T-cell (primary cell): ENCODE results near the gene BRSK1. TPM values are rescaled to one million over a fixed set of nuclear protein-coding genes. Genes with fewer than 3 reads are reported as not detected.

Source experiments
- ATAC-seq, 4 experiments: fragments of 200-7000 bp in 3 of 4; fragments of 150-1000 bp in 1 of 4; cut with Tn5 transposase; replicated peaks in 1 of 4; 1 replicate in 3 of 4; 2 replicates in 1 of 4; pipeline ENCODE4 v1.10.0; 2021; ENCODE audit warnings: moderate library complexity in 3 of 4, mild to moderate bottlenecking in 2 of 4, moderate number of reproducible peaks in 1 of 4
- CTCF ChIA-PET, 2 donors: fragments of 300-600 bp; sonication (Branson Sonifier 250); formaldehyde crosslinking; loops; one replicate each; lab custom pipeline; 2022; ENCODE audit warnings: antibody characterized with exemption in 2 of 2; lab: Charles Lee
- POLR2A ChIA-PET, 2 donors: fragments of 300-600 bp; sonication (Branson Sonifier 250); formaldehyde crosslinking; loops; one replicate each; lab custom pipeline; 2022; ENCODE audit warnings: antibody characterized with exemption in 2 of 2; lab: Charles Lee
- DNase-seq, 35 experiments: peaks; one replicate each; pipeline versions ENCODE4 v3.0.0 to v3.0.0-alpha.2; 2013 to 2023
- H3K27ac ChIP-seq: one replicate; pipeline ENCODE4 v1.5.1; 2013; ENCODE audit warnings: low read length
- H3K27me3 ChIP-seq, 2 experiments: replicated peaks in 1 of 2; 1 replicate in 1 of 2; 2 replicates in 1 of 2; pipeline versions ENCODE4 v1.6.1 to v1.7.0; 2013; ENCODE audit warnings: low read length in 1 of 2, mixed read lengths in 1 of 2; ENCODE audit not compliant: control insufficient read depth in 2 of 2, insufficient read depth in 2 of 2; ENCODE audit errors: extremely low read depth in 1 of 2
- H3K36me3 ChIP-seq, 2 donors: 1 replicate in 1 of 2; 2 replicates in 1 of 2; pipeline versions ENCODE4 v1.6.1 to v1.7.0; 2013; ENCODE audit warnings: low read length in 1 of 2; ENCODE audit not compliant: control insufficient read depth in 2 of 2, insufficient read depth in 1 of 2; ENCODE audit errors: extremely low read depth in 1 of 2
- H3K4me1 ChIP-seq, 2 experiments: 1 replicate in 1 of 2; 2 replicates in 1 of 2; pipeline versions ENCODE4 v1.6.1 to v1.7.0; 2013; ENCODE audit warnings: low read length in 2 of 2, mixed read lengths in 1 of 2; ENCODE audit not compliant: insufficient read depth in 2 of 2, control insufficient read depth in 1 of 2; ENCODE audit errors: extremely low read depth in 1 of 2
- H3K4me3 ChIP-seq, 2 donors: 1 replicate in 1 of 2; 2 replicates in 1 of 2; pipeline versions ENCODE4 v1.5.1 to v1.7.0; 2013; ENCODE audit warnings: mild to moderate bottlenecking in 2 of 2, low read length in 1 of 2, moderate library complexity in 1 of 2; ENCODE audit not compliant: control insufficient read depth in 1 of 2; ENCODE audit errors: extremely low read depth in 1 of 2
- H3K9me3 ChIP-seq: 2 replicates; pipeline ENCODE4 v1.7.0; 2013
- H3K27ac Mint-ChIP-seq, 2 donors: one replicate each; pipeline ENCODE4 v1.8.0; 2020 to 2021; ENCODE audit warnings: mild to moderate bottlenecking in 2 of 2, mixed read lengths in 2 of 2
- H3K27me3 Mint-ChIP-seq, 2 donors: one replicate each; pipeline ENCODE4 v1.8.0; 2021 to 2022; ENCODE audit warnings: mixed read lengths in 2 of 2
- H3K36me3 Mint-ChIP-seq: one replicate; pipeline ENCODE4 v1.8.0; 2021; ENCODE audit warnings: mixed read lengths
- H3K4me1 Mint-ChIP-seq, 3 donors: one replicate each; pipeline ENCODE4 v1.8.0; 2020 to 2022; ENCODE audit warnings: mixed read lengths in 3 of 3, mild to moderate bottlenecking in 1 of 3
- H3K4me3 Mint-ChIP-seq, 3 donors: one replicate each; pipeline ENCODE4 v1.8.0; 2020 to 2022; ENCODE audit warnings: mild to moderate bottlenecking in 3 of 3, mixed read lengths in 3 of 3, moderate library complexity in 3 of 3
- H3K9me3 Mint-ChIP-seq, 3 donors: one replicate each; pipeline ENCODE4 v1.8.0; 2020 to 2022; ENCODE audit warnings: mixed read lengths in 3 of 3
- WGBS: methylation state at CpG from one replicate; pipeline ENCODE4 v1.1.5; 2013; ENCODE audit warnings: missing lambda C conversion rate; ENCODE audit not compliant: insufficient coverage; 5-methylcytosine and 5-hydroxymethylcytosine counted together
- total RNA-seq, 35 experiments: library from RNA in 6 of 35; stranded (reverse) in 6 of 35; fragments of 120-200 nt in 1 of 35; gene quantifications; one replicate each; pipeline versions ENCODE4 v1.2.1 to v1.2.4 and lab custom pipeline; 2013 to 2026

The BRSK1 gene
- total RNA-seq, 5 donors from 2014 or later (not counting 1 experiment from before 2014, with no cell fraction given) = 2.9 to 5.8 (median 3.9) TPM

DNA sequence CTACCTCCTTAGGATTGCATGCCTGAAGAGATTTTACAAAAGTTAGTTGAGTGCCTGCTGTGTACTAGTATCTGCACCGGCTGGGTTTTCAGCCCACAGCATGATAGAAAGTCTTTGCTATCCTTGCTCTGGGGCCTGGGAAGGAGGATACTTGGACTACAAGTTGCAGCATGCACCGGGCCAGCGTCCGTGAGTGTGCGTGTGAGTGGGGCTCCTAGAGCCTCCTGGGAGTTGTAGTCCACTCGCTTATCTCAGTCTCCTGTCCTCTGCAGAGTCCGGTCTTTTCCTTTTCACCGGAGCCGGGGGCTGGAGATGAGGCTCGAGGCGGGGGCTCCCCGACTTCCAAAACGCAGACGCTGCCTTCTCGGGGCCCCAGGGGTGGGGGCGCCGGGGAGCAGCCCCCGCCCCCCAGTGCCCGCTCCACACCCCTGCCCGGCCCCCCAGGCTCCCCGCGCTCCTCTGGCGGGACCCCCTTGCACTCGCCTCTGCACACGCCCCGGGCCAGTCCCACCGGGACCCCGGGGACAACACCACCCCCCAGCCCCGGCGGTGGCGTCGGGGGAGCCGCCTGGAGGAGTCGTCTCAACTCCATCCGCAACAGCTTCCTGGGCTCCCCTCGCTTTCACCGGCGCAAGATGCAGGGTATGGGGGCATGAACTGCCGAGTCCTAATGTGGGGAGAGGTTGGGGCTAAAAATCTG, 20.6 kb downstream of the BRSK1 start:
- Mint-ChIP-seq H3K36me3 (no peaks in the 10 kb centered on the region), H3K9me3 (no peaks in the 10 kb centered on the region), H3K4me3 (no peak overlapping the region), H3K27me3 (no peaks in the 10 kb centered on the region), H3K4me1 (peaks cover 11 to 13% (median 11%) of the 10 kb centered on the region in 3 donors), H3K27ac (no peak overlapping the region)
- Histone ChIP-seq H3K27me3 (peaks cover 0 to 17% of the 10 kb centered on the region in 2 experiments), H3K36me3 (no peaks in the 10 kb centered on the region), H3K27ac (no peak overlapping the region), H3K4me1 (peaks cover 0 to 17% of the 10 kb centered on the region in 2 experiments), H3K4me3 (no peak overlapping the region), H3K9me3 (no peaks in the 10 kb centered on the region)
- DNase-seq (peak in 1 of 35 experiments; percentile 31), ATAC-seq (no peak)
- 92% methylated on average over 29 of the region's 39 CpGs for WGBS
- ChIA-PET POLR2A (no interaction called here), CTCF (no interaction called here)

GRCh38 chr19:55304980-55305379, 21.2 kb downstream of the BRSK1 start:
- H3K27ac Mint-ChIP-seq = no peak overlapping the region
- Histone ChIP-seq H3K9me3 (no peaks in the 10 kb centered on the region), H3K27ac (no peak overlapping the region), H3K27me3 (peaks cover 0 to 13% of the 10 kb centered on the region in 2 experiments), H3K4me3 (no peak overlapping the region), H3K36me3 (no peaks in the 10 kb centered on the region), H3K4me1 (peaks cover 0 to 17% of the 10 kb centered on the region in 2 experiments)
- no peak for ATAC-seq
- WGBS = 81% methylated on average over 9 of the region's 14 CpGs
- H3K27me3 Mint-ChIP-seq = no peaks in the 10 kb centered on the region
- no peaks in the 10 kb centered on the region for H3K36me3 Mint-ChIP-seq
- DNase-seq = no peak
- ChIA-PET CTCF (no interaction called here), POLR2A (no interaction called here)
- no peaks in the 10 kb centered on the region for H3K9me3 Mint-ChIP-seq
- no peak overlapping the region for H3K4me3 Mint-ChIP-seq
- peaks cover 11 to 13% (median 11%) of the 10 kb centered on the region in 3 donors for H3K4me1 Mint-ChIP-seq

DNA sequence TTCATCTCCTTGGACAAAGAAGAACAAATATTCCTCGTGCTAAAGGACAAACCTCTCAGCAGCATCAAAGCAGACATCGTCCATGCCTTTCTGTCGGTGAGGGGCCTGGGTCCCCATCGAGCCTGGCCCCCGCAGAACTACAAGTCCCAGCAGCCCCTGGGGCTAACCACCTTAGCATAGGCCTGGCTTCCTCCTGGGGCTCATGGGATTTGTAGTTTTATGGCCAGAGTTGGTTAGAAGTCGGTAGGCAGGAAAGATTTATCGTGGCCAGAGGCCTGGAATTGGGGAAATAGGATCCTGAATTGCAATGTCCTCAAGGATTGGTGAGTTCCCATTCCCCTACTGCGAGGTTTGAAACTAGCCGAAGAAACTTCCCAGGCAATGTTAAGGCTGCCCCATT, 21.7 kb downstream of the BRSK1 start:
- Mint-ChIP-seq H3K4me3 (no peak overlapping the region), H3K36me3 (no peaks in the 10 kb centered on the region), H3K27ac (no peak overlapping the region), H3K4me1 (peaks cover 11 to 13% (median 11%) of the 10 kb centered on the region in 3 donors), H3K27me3 (no peaks in the 10 kb centered on the region), H3K9me3 (no peaks in the 10 kb centered on the region)
- peaks cover 0 to 17% of the 10 kb centered on the region in 2 experiments for H3K4me1 ChIP-seq
- no peaks in the 10 kb centered on the region for H3K9me3 ChIP-seq
- peak; percentile 18 to 71 (median 49) for DNase-seq
- no peaks in the 10 kb centered on the region for H3K36me3 ChIP-seq
- H3K27me3 ChIP-seq = peaks cover 0 to 10% of the 10 kb centered on the region in 2 experiments
- ChIA-PET POLR2A (no interaction called here), CTCF (no interaction called here)
- WGBS = 73% methylated on average over 6 of the region's 9 CpGs
- ATAC-seq = peak; percentile 51 to 78 (median 61)
- no peak overlapping the region for H3K4me3 ChIP-seq
- no peak overlapping the region for H3K27ac ChIP-seq

- POLR2A ChIA-PET = no interaction called here
- Histone ChIP-seq H3K4me1 (peaks cover 0 to 17% of the 10 kb centered on the region in 2 experiments), H3K4me3 (no peak overlapping the region), H3K27me3 (peaks cover 0 to 6% of the 10 kb centered on the region in 2 experiments), H3K9me3 (no peaks in the 10 kb centered on the region), H3K27ac (no peak overlapping the region), H3K36me3 (no peaks in the 10 kb centered on the region)
- no peak for DNase-seq
- Mint-ChIP-seq H3K27ac (no peak overlapping the region), H3K4me1 (peaks cover 10 to 13% (median 11%) of the 10 kb centered on the region in 3 donors), H3K36me3 (no peaks in the 10 kb centered on the region), H3K4me3 (no peak overlapping the region), H3K9me3 (no peaks in the 10 kb centered on the region), H3K27me3 (no peaks in the 10 kb centered on the region)
- ATAC-seq = no peak
- WGBS = 84% methylated on average over 11 of the region's 17 CpGs
- CTCF ChIA-PET = no interaction called here
Measured at GRCh38 chr19:55305983-55306562, 22.3 kb downstream of the BRSK1 start.

DNA sequence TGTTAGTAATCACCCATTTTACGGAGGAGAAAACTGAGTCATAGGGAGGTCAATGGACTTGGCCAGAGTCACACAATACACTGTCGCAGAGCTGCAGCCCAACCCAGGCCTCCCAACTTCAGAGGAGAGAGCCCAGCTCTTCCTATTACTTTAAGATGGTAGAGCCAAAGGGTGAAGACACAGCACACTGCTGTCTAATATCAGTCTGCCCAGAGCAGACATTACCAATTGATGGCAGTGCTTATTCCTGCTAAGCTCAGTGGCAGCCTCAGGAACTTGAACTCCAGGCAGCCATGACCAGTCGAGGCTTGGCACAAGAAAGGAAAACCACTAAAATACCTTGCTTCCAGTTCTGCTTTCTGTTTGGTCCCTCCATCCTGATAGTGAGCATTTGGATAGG, 22.9 kb downstream of the BRSK1 start:
- Mint-ChIP-seq H3K36me3 (no peaks in the 10 kb centered on the region), H3K4me1 (peaks cover 4 to 9% (median 6%) of the 10 kb centered on the region in 3 donors), H3K9me3 (no peaks in the 10 kb centered on the region), H3K27me3 (no peaks in the 10 kb centered on the region), H3K4me3 (no peak overlapping the region), H3K27ac (no peak overlapping the region)
- Histone ChIP-seq H3K4me3 (no peak overlapping the region), H3K27me3 (no peaks in the 10 kb centered on the region), H3K4me1 (peaks cover 0 to 11% of the 10 kb centered on the region in 2 experiments), H3K27ac (no peak overlapping the region), H3K9me3 (no peaks in the 10 kb centered on the region), H3K36me3 (no peaks in the 10 kb centered on the region)
- POLR2A ChIA-PET = no interaction called here
- WGBS = no CpG with 5 or more reads among the region's 3 CpGs
- CTCF ChIA-PET = interaction anchor here in 1 of 2 donors (0.7 kb wide), 1 partner anchor 147 kb away, joined by 3 read pairs; no protein-coding TSS in a partner anchor
- no peak for ATAC-seq
- DNase-seq = no peak

- POLR2A ChIA-PET = no interaction called here
- no peaks in the 10 kb centered on the region for H3K27me3 ChIP-seq
- no peak overlapping the region for H3K4me3 ChIP-seq
- no peaks in the 10 kb centered on the region for H3K36me3 ChIP-seq
- H3K4me1 Mint-ChIP-seq = peaks cover 2 to 5% (median 2%) of the 10 kb centered on the region in 3 donors
- H3K27me3 Mint-ChIP-seq = no peaks in the 10 kb centered on the region
- no peak overlapping the region for H3K4me3 Mint-ChIP-seq
- CTCF ChIA-PET = no interaction called here
- H3K36me3 Mint-ChIP-seq = no peaks in the 10 kb centered on the region
- WGBS = 91% methylated on average over 4 of the region's 11 CpGs
- H3K27ac ChIP-seq = no peak overlapping the region
- no peaks in the 10 kb centered on the region for H3K9me3 ChIP-seq
- ATAC-seq (no peak), DNase-seq (no peak)
- no peaks in the 10 kb centered on the region for H3K9me3 Mint-ChIP-seq
- no peaks in the 10 kb centered on the region for H3K4me1 ChIP-seq
- no peak overlapping the region for H3K27ac Mint-ChIP-seq
Measured at GRCh38 chr19:55308281-55308680, 24.5 kb downstream of the BRSK1 start.
